Measurements from ENCODE around the gene MRPL47.

DNA sequence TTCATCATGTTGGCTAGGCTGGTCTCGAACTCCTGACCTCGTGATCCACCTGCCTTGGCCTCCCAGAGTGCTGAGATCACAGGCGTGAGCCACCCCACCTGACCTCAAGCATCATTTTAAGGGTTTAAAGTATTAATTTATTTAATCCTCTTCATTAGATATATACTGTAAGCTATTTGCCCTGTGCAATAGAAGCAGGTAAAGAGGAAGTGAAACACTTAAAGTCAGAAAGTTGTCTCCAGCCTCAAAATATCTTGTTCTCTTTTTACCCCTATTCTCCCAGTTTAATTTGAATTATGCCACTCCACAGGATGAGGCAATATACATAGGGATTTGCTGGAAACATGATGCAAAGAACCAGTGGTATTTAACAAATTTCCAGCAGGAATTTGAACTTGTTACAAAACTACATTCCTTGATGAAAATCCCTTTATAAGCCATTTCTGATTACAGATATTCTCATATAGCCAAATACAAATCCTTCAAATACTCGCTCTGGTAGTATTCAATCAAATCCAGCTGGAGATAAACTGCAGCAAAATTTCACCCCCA is 2.2 kb upstream of the MRPL47 start:
- TF ChIP-seq CTCF (IDR thresholded peaks at IDR 0.05) (no peak), POLR2A (IDR thresholded peaks at IDR 0.05) (no peak)
